ENCODE measurements around the gene GRK5.

GRCh38 chr10:119305860-119306513, 98.6 kb downstream of the GRK5 start:
- TF ChIP-seq CTCF (conservative IDR thresholded peaks at IDR 0.05 in 1 of 2, IDR thresholded peaks at IDR 0.05 in 1 of 2; ENCODE audit: extremely low read depth in 1 of 2, insufficient read depth in 1 of 2, low read depth in 1 of 2, low read length in 2 of 2), result no peak
- TF ChIP-seq EZH2 (IDR thresholded peaks at IDR 0.05; ENCODE audit: borderline replicate concordance, low read length), result no peak

All from mammary epithelial cell (primary cell).